Heart left ventricle (tissue), 13 donors: ENCODE measurements around the gene LIPC.

Experiments
- CTCF ChIP-seq, 12 donors: fragments of 200-600 bp; sonication (generic) in 4 of 12; IDR thresholded peaks; one replicate each; pipeline versions ENCODE4 v1.5.0 to v1.8.0; 2018 to 2022; ENCODE audit warnings: antibody characterized with exemption in 12 of 12, mild to moderate bottlenecking in 5 of 12
- POLR2A ChIP-seq, 2 donors: fragments of 450-650 bp; IDR thresholded peaks; one replicate each; pipeline ENCODE4 v1.6.1; 2017; ENCODE audit warnings: antibody characterized with exemption in 2 of 2, mild to moderate bottlenecking in 2 of 2, moderate library complexity in 2 of 2
- donor health status: ischemic (EF 13 %, LVEDD 7.1; RV severe dilation, severe dysfunction).
- donor health status: DM: no; HTN: yes; CAD: no.
- donor health status: DM: no; HTN: no; CAD: no.
- donor health status: ischemic (EF 25% LVEDD 6.9; RV normal size, moderate dysfunction).
- donor health status: ischemic (EF 25% LVEDD 5.7; RV mildly dilated, moderate dysfunction).
- donor health status: ischemic (EF 35%, LVEDD 5.7; RV mildly dilated, moderate dysfunction).
- donor health status: nonischemic (EF 11% LVEDD 7.7; RV severe dilation, severe dysfunction).
- donor health status: DM: yes; HTN: yes; CAD: no.
- donor health status: PGD.
- donor health status: ischemic (EF 29% LVEDD 5.4; RV normal size, mild dysfunction).
- donor health status: nonischemic (EF 23%, LVEDD 6.1; RV moderate dilation, normal function).

GRCh38 chr15:58446521-58446920 is 14.7 kb downstream of the LIPC start:
- TF ChIP-seq CTCF (IDR thresholded peaks at IDR 0.05) (no peak), POLR2A (IDR thresholded peaks at IDR 0.05) (no peak)
